ENCODE data around the gene BAHD1. TPM values are rescaled to one million over a fixed set of nuclear protein-coding genes. Genes with fewer than 3 reads are reported as not detected.

Gene BAHD1
- total and polyA plus RNA-seq, 2 donors (not counting 3 experiments of a cell fraction or from before 2014, with no cell fraction given), result 6.3 to 19.1 TPM

DNA sequence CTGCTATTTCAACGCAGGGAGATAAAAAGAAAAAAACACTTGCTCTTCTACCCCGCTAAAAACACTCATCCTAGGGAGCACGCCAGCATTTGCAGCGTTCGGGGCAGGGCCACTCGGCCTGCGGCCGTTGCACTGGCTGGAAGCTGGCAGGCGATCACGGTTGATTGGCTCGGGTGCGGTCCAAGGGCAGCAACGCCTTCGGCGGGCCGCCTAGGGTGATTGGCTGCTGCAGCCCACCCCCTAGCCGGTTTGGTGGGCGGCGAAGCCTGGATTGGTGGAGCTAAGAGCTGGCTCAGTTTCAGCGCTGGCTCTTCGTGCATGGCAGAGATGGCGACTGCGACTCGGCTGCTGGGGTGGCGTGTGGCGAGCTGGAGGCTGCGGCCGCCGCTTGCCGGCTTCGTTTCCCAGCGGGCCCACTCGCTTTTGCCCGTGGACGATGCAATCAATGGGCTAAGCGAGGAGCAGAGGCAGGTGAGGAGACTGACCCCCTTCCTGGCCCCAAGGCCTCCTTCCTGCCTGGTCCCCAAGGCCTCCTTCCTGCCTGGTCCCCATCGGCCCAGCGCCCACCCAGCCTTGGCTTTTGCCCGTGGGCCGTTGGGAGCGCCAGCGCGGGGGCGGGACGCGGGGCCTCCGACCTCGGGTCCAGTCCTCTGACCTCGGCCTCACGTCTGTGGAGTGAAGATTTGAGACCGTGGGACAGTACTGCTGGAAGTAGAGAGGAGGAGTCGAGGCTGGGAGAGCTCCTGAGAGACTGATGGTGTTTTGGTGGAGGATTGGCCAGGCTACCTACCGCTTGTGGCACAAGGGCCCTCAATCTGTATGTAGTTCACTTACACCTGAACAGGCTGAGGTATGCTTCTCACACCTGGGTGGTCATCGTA lies 35.0 kb upstream of the BAHD1 start, which contains the start of gene IVD:
Gene IVD, plus strand, starts transcription at position 295 of the 881 bp plus-strand sequence. Its CDS starts 33 bp downstream, at position 328.
- peak within 1 kb of the TSS; percentile 90 for H2AFZ ChIP-seq (ENCODE audit: low read depth, low read length)
- no peaks in the 10 kb centered on the region for H4K20me1 ChIP-seq (replicated peaks; ENCODE audit: control insufficient read depth, extremely low read depth, insufficient read depth, low read length)
- H3K9me1 ChIP-seq (replicated peaks; ENCODE audit: control insufficient read depth, extremely low read depth, insufficient read depth, low read length), result no peaks in the 10 kb centered on the region
- FAIRE-seq (peak; percentile 100), DNase-seq (ENCODE audit: low read depth, low spot score) (peak; percentile 97)
- POLR2A ChIA-PET, result no interaction called here
- intact Hi-C loops (cut with micrococcal nuclease) (loop anchor here (5.0 kb wide), 1 partner anchor 38 kb away; no protein-coding TSS in a partner anchor), dilution Hi-C loops (cut with MboI; ENCODE audit: extremely low pct_ligation_motif_present, low sequenced_read_pairs) (no loop called here)
- CTCF ChIA-PET, result interaction anchor here (0.6 to 2.4 kb wide), 14 partner anchors 9 to 127 kb away, joined by 3 to 17 read pairs (median 4); no protein-coding TSS in a partner anchor
- peaks cover 15% of the 10 kb centered on the region for H3K79me2 ChIP-seq (ENCODE audit: control insufficient read depth, insufficient read depth, low read length)
- BruUV-seq (replicated peaks), result TSS peak; percentile 53
- peaks cover 11% of the 10 kb centered on the region for H3K4me1 ChIP-seq (ENCODE audit: control insufficient read depth, extremely low read depth, insufficient read depth, low read length)
- H3K4me2 ChIP-seq (ENCODE audit: insufficient read depth, low read length), result peak within 1 kb of the TSS; percentile 84
- peak within 1 kb of the TSS; percentile 9 for H3K27ac ChIP-seq (ENCODE audit: insufficient read depth, low read depth, low read length)
- no peaks in the 10 kb centered on the region for H3K27me3 ChIP-seq (ENCODE audit: control insufficient read depth in 2 of 2, insufficient read depth in 2 of 2, low read length in 2 of 2)
- peak within 1 kb of the TSS; percentile 47 to 87 (median 74) for H3K4me3 ChIP-seq (replicated peaks in 1 of 3; ENCODE audit: insufficient read depth in 1 of 3, low read depth in 1 of 3, low read length in 3 of 3)
- H3K9ac ChIP-seq (replicated peaks; ENCODE audit: extremely low read depth, insufficient read depth, low read length), result peak within 1 kb of the TSS; percentile 71
- TF ChIP-seq GATA2 (IDR thresholded peaks at IDR 0.05; ENCODE audit: insufficient read depth, insufficient read length, low read depth, low read length) (no peak), MYC (IDR thresholded peaks at IDR 0.05; ENCODE audit: low read depth, low read length) (peak; percentile 3), POLR2A (IDR thresholded peaks at IDR 0.05; ENCODE audit: low read depth, low read length) (peak; percentile 80), FOS (IDR thresholded peaks at IDR 0.05; ENCODE audit: borderline replicate concordance, insufficient read depth, low read length) (no peak), JUN (IDR thresholded peaks at IDR 0.05; ENCODE audit: borderline replicate concordance, insufficient read depth, insufficient read length, low read depth) (no peak), POLR2AphosphoS5 (IDR thresholded peaks at IDR 0.05; ENCODE audit: insufficient read depth, low read depth, low read length) (peak; percentile 82), EZH2 (IDR thresholded peaks at IDR 0.05; ENCODE audit: borderline replicate concordance, low read depth, low read length, severe bottlenecking) (no peak)
- TF ChIP-seq, protein P1, sequence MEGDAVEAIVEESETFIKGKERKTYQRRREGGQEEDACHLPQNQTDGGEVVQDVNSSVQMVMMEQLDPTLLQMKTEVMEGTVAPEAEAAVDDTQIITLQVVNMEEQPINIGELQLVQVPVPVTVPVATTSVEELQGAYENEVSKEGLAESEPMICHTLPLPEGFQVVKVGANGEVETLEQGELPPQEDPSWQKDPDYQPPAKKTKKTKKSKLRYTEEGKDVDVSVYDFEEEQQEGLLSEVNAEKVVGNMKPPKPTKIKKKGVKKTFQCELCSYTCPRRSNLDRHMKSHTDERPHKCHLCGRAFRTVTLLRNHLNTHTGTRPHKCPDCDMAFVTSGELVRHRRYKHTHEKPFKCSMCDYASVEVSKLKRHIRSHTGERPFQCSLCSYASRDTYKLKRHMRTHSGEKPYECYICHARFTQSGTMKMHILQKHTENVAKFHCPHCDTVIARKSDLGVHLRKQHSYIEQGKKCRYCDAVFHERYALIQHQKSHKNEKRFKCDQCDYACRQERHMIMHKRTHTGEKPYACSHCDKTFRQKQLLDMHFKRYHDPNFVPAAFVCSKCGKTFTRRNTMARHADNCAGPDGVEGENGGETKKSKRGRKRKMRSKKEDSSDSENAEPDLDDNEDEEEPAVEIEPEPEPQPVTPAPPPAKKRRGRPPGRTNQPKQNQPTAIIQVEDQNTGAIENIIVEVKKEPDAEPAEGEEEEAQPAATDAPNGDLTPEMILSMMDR (IDR thresholded peaks at IDR 0.05; ENCODE audit: extremely low read depth in 1 of 2, insufficient read depth in 1 of 2, low read depth in 1 of 2, low read length in 2 of 2), result no peak
- TF ChIP-seq, protein P2, sequence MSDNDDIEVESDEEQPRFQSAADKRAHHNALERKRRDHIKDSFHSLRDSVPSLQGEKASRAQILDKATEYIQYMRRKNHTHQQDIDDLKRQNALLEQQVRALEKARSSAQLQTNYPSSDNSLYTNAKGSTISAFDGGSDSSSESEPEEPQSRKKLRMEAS (IDR thresholded peaks at IDR 0.05; ENCODE audit: insufficient read depth, insufficient read length), result no peak
- H3K9me3 ChIP-seq (replicated peaks; ENCODE audit: control insufficient read depth, insufficient read depth, low read length), result no peaks in the 10 kb centered on the region
- H3K36me3 ChIP-seq (ENCODE audit: control insufficient read depth in 2 of 2, extremely low read depth in 1 of 2, insufficient read depth in 2 of 2, low read length in 2 of 2), result peaks cover 2 to 9% of the 10 kb centered on the region in 2 experiments
